Subcutaneous abdominal adipose tissue (tissue), 5 donors: ENCODE data around the gene SPATA33.
"Not testable (repeated sequence)": the region's sequence is repeated elsewhere in the genome, so short reads cannot be mapped to it uniquely, and the experiment has no call there.

Experiments
- H3K27ac ChIP-seq: one replicate; pipeline ENCODE4 v1.7.0; 2013; ENCODE audit warnings: low read depth, mild to moderate bottlenecking, inconsistent platforms, low read length, moderate library complexity
- H3K27me3 ChIP-seq, 5 donors: one replicate each; pipeline ENCODE4 v1.7.0; 2013; ENCODE audit warnings: low read length in 5 of 5, inconsistent platforms in 1 of 5; ENCODE audit not compliant: control insufficient read depth in 5 of 5, insufficient read depth in 4 of 5
- H3K36me3 ChIP-seq, 5 donors: one replicate each; pipeline ENCODE4 v1.7.0; 2013; ENCODE audit warnings: low read length in 5 of 5; ENCODE audit not compliant: control insufficient read depth in 5 of 5, insufficient read depth in 5 of 5
- H3K4me1 ChIP-seq, 5 donors: one replicate each; pipeline ENCODE4 v1.7.0; 2013; ENCODE audit warnings: low read length in 5 of 5, mild to moderate bottlenecking in 3 of 5, moderate library complexity in 1 of 5; ENCODE audit not compliant: control insufficient read depth in 5 of 5, insufficient read depth in 5 of 5
- H3K4me3 ChIP-seq, 5 donors: one replicate each; pipeline ENCODE4 v1.7.0; 2013; ENCODE audit warnings: low read length in 5 of 5, low read depth in 1 of 5
- H3K9ac ChIP-seq, 5 donors: one replicate each; pipeline ENCODE4 v1.7.0; 2013; ENCODE audit warnings: low read length in 5 of 5, mild to moderate bottlenecking in 4 of 5, moderate library complexity in 3 of 5
- H3K9me3 ChIP-seq, 5 donors: one replicate each; pipeline ENCODE4 v1.7.0; 2013; ENCODE audit warnings: low read length in 5 of 5; ENCODE audit not compliant: control insufficient read depth in 5 of 5
- donor health status: healthy.
- donor health status: healthy.
- donor health status: healthy.
- donor health status: healthy.
- donor health status: healthy.

The SPATA33 gene

GRCh38 chr16:89691986-89692569 lies 34.4 kb downstream of the SPATA33 start:
- Histone ChIP-seq H3K9me3 (no peaks in the 10 kb centered on the region), H3K36me3 (peaks cover 0 to 59% (median 52%) of the 10 kb centered on the region in 5 donors), H3K9ac (no peak overlapping the region), H3K4me1 (peaks cover 0 to 8% (median 8%) of the 10 kb centered on the region in 5 donors), H3K27ac (no peak overlapping the region), H3K4me3 (no peak overlapping the region), H3K27me3 (no peaks in the 10 kb centered on the region)

GRCh38 chr16:89693289-89693731 lies 35.7 kb downstream of the SPATA33 start:
- H3K27me3 ChIP-seq: no peaks in the 10 kb centered on the region
- H3K4me1 ChIP-seq: no peaks in the 10 kb centered on the region
- no peaks in the 10 kb centered on the region for H3K9me3 ChIP-seq
- no peak overlapping the region for H3K27ac ChIP-seq
- H3K9ac ChIP-seq: no peak overlapping the region
- H3K36me3 ChIP-seq: peaks cover 0 to 70% (median 54%) of the 10 kb centered on the region in 5 donors
- H3K4me3 ChIP-seq: no peak overlapping the region

DNA sequence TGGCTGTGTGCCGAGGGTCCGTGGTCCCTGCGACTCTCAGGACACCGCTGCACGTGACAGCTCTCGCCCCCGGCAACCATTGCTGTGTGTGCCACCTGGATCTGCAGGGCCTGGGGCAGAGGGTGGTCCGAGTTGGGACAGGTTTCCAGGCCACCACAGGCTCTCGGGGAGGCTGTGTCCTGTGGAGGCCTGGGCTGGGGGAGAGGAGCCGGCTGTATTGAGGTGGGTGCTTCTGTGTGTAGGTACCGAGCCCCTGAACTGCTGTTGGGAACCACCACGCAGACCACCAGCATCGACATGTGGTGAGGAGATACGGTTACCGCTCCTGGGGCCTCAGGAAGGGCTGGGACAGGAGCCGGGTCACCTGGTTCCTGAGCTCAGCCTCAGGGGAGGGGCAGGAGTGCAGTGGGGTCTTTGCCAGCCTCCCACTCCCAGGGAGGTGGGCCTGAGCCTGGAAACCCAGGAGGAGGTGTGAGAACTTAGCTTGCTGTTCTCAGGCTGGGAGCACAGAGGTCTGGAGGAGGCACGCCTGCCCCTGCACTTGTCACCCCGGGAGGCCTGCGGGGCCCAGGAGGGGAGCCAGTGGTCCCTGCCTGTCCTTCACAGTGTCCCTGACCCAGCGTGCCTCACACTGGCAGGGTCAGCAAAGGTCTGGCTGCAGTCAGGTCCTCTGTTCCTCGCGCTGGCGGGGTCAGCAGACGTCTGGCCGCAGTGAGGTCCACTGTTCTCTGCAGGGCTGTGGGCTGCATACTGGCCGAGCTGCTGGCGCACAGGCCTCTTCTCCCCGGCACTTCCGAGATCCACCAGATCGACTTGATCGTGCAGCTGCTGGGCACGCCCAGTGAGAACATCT lies 36.5 kb downstream of the SPATA33 start:
- no peak overlapping the region for H3K9ac ChIP-seq
- peaks cover 0 to 70% (median 52%) of the 10 kb centered on the region in 5 donors for H3K36me3 ChIP-seq
- no peaks in the 10 kb centered on the region for H3K27me3 ChIP-seq
- no peaks in the 10 kb centered on the region for H3K9me3 ChIP-seq
- H3K4me1 ChIP-seq: no peaks in the 10 kb centered on the region
- no peak overlapping the region for H3K4me3 ChIP-seq
- H3K27ac ChIP-seq: no peak overlapping the region

- H3K9me3 ChIP-seq, H3K4me3 ChIP-seq, H3K27ac ChIP-seq, H3K4me1 ChIP-seq, H3K9ac ChIP-seq, H3K27me3 ChIP-seq: not testable (repeated sequence)
- H3K36me3 ChIP-seq: peaks cover 0 to 70% (median 50%) of the 10 kb centered on the region in 5 donors
Observed at GRCh38 chr16:89694784-89695085, 37.1 kb downstream of the SPATA33 start.

DNA sequence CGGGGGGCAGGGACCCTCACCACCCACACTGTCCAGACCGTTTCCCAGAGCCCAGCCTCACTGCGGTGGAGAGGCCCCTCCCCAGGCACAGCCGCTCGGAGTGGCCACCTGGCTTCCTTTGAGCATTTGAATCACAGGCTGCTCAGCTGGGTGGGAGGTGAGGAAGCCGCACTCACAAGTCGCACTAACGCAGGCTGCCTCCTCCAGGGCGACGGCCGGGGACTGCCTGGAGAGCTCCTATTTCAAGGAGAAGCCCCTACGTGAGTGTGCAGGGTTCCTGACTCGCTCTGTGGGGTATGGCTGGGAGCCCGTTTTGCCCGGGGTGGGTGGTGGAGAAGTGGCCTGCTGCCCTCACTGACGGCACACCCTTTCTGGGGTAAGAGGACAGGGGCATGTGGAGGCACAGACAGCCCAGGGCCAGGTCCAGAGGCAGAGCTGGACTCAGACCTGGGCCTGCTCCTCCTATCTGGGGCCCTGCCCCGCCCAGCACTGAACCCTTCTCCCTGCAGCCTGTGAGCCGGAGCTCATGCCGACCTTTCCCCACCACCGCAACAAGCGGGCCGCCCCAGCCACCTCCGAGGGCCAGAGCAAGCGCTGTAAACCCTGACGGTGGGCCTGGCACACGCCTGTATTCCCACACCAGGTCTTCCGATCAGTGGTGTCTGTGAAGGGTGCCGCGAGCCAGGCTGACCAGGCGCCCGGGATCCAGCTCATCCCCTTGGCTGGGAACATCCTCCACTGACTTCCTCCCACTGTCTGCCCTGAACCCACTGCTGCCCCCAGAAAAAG lies 37.6 kb downstream of the SPATA33 start:
- Histone ChIP-seq H3K27me3 (no peaks in the 10 kb centered on the region), H3K4me3 (no peak overlapping the region), H3K36me3 (peaks cover 0 to 68% (median 49%) of the 10 kb centered on the region in 5 donors), H3K27ac (no peak overlapping the region), H3K4me1 (peaks cover under 1 to 7% (median 7%) of the 10 kb centered on the region in 5 donors), H3K9me3 (no peaks in the 10 kb centered on the region), H3K9ac (no peak overlapping the region)

- Histone ChIP-seq H3K27ac (no peak overlapping the region), H3K9ac (no peak overlapping the region), H3K36me3 (peaks cover 0 to 63% (median 44%) of the 10 kb centered on the region in 5 donors), H3K27me3 (no peaks in the 10 kb centered on the region), H3K4me1 (peaks cover 3 to 15% (median 15%) of the 10 kb centered on the region in 5 donors), H3K9me3 (no peaks in the 10 kb centered on the region), H3K4me3 (no peak overlapping the region)
Observed at GRCh38 chr16:89695875-89696669, 38.4 kb downstream of the SPATA33 start.

GRCh38 chr16:89696670-89697128 lies 39.1 kb downstream of the SPATA33 start:
- Histone ChIP-seq H3K36me3 (peaks cover 0 to 57% (median 38%) of the 10 kb centered on the region in 5 donors), H3K27me3 (no peaks in the 10 kb centered on the region), H3K9ac (no peak overlapping the region), H3K9me3 (no peaks in the 10 kb centered on the region), H3K4me3 (no peak overlapping the region), H3K27ac (no peak overlapping the region), H3K4me1 (peaks cover 3 to 21% (median 16%) of the 10 kb centered on the region in 5 donors)

DNA sequence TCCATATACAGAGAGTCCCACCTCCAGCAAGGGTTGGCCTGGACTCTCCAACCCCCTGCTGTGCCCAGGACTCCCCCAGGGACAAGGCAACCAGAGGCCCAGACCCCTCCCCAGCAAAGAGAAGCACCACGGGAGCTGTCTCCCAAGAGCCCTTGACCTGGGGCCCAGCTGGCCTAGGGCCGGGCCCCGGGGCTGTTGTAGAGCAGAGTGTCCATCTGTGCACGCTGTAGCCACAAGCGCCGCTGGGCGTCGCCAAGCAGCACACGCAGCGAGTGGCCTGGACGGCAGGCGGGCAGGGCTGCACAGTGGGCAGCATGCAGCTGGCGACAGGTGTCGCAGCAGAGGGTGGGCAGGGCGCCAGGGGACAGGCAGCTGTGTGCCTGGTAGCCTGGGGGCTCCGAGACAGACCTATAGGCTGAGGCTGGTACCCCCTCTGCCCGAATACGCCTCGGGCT lies 39.6 kb downstream of the SPATA33 start:
- H3K4me1 ChIP-seq: peaks cover 3 to 25% (median 21%) of the 10 kb centered on the region in 5 donors
- no peak overlapping the region for H3K4me3 ChIP-seq
- no peaks in the 10 kb centered on the region for H3K9me3 ChIP-seq
- H3K36me3 ChIP-seq: peaks cover 0 to 52% (median 35%) of the 10 kb centered on the region in 5 donors
- no peaks in the 10 kb centered on the region for H3K27me3 ChIP-seq
- no peak overlapping the region for H3K27ac ChIP-seq
- no peak overlapping the region for H3K9ac ChIP-seq

GRCh38 chr16:89697616-89698331 lies 40.1 kb downstream of the SPATA33 start:
- no peak overlapping the region for H3K9ac ChIP-seq
- no peak overlapping the region for H3K4me3 ChIP-seq
- H3K9me3 ChIP-seq: no peaks in the 10 kb centered on the region
- no peak overlapping the region for H3K27ac ChIP-seq
- no peaks in the 10 kb centered on the region for H3K27me3 ChIP-seq
- peaks cover 0 to 47% (median 32%) of the 10 kb centered on the region in 5 donors for H3K36me3 ChIP-seq
- peaks cover 3 to 27% (median 22%) of the 10 kb centered on the region in 5 donors for H3K4me1 ChIP-seq
